HG03571 (cell line): ENCODE data around the gene FBXW7.
"Not testable (repeated sequence)": the region's sequence is repeated elsewhere in the genome, so short reads cannot be mapped to it uniquely, and the experiment has no call there.

ENCODE experiments used
- ATAC-seq: cut with Tn5 transposase; IDR thresholded peaks from one replicate; pipeline ENCODE4 v1.9.1; 2021; ENCODE audit not compliant: unreplicated experiment

The FBXW7 gene

DNA sequence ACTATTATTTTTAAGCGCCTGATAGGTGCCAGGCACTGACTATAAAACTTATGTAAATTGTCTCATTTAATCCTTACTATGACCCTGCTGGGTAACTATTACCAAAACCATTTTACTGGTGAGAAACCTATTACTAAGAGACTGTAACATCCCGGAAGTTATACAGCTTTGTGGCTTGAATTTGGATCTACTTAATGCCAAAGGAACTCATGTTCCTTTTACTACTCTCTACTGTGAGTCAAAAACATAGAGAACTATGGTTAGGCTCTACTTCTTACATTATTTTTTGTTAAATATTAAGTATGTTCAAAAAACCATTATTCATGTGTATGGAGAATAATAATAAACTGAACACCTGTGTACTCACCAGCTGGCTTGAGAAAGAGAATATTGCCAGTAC is 14.8 kb upstream of the FBXW7 start:
- ATAC-seq = peak; percentile 45

DNA sequence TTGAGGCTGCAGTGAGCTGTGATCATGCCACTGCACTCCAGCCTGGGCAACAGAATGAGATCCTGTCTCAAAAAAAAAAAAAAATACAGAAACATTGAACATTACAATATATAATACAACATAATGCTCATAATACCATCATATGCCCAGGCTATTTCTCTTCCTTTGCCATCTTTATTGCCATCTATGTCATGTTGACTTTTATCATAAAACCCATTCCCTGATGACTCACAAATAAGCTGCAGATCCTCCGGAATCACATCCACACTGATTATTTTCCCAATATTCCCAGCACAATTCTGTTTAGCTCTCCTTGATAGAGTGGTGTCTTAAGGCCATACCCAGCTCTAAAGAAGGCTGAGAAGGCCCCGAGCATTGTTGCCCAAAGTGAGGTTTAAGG is 9.2 kb upstream of the FBXW7 start:
- no peak for ATAC-seq

DNA sequence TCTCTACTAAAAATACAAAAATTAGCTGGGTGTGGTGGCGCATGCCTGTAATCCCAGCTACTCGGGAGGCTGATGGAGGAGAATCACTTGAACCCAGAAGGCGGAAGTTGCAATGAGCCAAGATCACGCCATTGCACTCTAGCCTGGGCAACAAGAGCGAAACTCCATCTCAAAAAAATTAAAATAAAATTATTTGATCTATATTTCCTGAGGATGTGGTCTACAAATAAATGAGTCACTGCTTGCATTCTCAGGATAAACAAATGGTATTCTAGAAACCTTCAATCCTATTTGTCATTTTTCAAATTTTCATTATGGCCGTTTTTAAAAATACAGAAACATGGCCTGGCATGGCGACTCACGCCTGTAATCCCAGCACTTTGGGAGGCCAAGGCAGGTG is 8.6 kb upstream of the FBXW7 start:
- not testable (repeated sequence) for ATAC-seq

DNA sequence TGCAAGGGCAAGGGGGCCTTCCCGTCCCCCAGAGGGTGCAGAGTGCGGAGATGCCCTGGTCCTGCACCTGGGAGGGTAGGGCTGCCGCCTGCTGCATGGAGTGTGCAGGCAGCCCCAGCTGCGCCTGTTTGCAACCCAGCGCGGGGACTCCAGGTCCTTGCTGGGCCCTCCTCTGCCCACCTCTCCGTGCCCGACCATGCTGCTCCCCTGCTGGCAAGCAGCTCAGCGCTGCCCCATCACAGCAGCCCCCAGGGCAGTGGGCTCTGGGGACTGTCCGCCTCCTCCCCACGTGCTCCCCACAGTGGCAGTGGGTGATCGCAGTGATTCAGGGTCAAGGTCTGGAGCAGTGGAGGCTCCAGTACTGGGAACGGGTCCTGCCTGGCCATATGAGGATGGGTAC is 5.0 kb upstream of the FBXW7 start:
- ATAC-seq = no peak

DNA sequence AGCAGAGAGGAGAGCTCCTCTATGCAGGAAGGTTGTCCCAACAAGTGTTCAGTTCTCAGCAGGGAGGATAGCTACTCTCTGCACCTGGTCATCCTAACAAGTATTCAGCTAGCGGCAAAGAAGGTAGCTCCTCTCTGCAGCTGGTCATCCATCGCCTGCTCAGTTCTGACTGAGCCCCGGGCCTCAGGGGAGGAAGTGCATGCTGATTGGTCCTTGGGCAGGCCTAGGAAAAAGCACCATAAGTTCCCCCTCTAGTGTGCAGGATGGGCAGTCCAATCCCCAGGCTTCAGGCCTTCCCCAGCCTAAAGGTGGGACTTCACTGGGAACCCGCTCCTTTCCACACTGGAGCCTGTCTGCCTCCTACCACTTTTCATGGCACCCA is 4.4 kb upstream of the FBXW7 start:
- no peak for ATAC-seq

DNA sequence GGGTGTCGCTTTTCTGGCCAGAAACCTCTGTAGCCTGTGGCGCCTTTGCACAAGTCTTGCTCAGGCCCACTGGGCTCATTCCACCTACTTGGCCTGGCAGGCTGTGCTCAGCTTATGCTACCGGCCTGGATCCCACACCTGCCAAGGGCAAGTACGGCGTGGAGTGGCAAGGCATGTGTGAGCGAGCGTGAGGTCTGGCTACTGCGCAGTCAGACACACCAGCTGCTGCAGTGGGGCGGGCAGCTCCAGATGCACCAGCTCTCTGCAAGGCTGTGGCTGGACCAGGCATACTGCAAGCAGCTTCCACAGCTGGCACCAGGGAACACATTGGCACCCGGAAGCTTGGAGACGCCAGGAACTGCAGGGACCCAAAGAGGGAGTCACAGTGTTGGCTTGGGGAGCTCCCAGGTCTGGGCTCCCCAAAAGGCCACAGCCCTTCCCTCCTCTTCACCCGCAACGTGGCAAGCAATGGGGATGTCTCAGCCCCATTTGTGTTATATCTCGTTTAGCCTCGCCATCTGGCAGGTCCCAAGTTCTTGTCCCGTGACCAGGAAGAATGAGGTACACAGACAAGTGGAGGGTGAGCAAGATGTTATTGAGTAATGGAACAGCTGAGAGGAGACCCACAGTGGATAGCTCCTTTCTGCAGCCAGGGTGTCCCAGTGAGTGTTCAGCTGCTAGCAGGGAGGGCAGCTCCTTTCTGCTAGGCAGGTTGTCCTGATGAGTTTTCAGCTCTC is 3.8 kb upstream of the FBXW7 start:
- no peak for ATAC-seq

DNA sequence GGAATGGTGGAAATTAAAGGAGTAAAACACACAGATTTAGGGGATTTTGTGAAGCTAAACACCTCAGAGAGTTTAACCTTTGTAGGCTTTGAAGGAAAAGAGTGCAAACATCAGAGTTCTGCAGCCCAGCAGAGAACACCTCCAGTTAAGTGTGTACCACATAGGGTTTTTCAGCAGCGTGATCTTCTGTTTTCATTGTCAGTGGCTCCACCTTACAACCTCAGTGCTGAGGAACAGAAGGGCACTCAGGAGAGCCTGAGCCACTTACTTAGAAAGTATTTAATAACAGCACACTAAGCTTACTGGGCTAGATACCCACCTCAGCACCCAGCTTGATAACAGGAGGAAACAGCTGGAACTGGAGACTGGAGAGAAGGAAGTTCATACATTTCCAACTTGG is 2.0 kb upstream of the FBXW7 start:
- ATAC-seq = no peak

DNA sequence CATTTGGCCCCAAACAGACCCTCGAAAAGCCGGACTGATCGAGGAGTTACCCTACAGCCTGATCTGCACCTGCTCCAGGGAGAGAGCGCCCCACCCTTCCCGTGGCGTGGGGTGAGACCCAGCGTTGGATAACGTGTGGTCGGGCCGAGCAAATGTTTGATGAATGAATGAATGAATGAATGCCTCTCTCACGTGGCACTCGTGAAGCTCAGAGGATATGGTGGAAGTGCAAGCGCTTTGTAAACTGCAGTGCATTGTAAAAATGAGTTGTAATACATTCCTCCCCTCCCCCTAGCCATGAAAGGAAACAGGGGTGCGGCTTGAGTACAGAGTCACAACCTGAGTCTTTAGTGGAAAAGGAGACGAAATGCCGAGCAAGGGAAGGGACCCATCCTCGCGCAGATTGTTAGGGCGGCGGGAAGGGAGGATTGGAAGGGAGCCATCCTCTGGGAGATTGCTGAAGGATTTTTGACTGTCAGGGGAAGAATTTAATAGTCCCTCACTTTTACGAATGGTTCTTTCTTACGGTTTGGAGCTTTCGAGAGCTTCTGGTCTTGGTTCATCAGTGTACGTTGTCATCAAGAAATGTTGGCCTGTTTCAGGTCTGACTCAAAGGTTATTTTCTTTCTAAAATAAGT is 772 bp upstream of the FBXW7 start:
- ATAC-seq = peak; percentile 28

DNA sequence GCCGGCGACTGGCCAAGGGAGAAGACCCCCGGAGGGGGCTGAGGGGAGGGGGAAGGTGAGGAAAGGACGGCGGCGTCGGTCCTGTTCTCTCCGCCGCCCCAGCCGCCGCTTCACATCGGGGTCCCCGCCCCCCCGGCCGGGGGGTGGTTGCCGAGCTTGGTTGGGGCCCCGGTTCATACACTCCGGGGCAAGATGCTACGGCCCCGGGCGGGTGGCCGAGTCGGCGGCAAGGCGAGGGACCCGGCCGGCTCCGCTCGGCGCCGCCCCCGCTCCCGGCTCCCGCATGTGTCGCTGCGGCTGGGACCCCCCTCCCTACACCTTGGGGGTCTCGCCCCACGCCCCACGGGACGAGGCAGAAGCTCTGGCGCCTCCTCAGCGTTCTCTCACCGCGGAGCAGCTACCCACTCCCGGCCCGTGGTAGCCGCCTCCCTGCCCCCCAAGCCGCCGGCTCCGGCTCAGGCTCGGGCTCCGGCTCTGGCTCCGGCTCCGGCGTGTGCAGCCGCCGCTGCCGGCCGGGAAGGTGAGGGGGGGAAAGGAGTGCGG is 461 bp downstream of the FBXW7 start:
- ATAC-seq = peak; percentile 3

DNA sequence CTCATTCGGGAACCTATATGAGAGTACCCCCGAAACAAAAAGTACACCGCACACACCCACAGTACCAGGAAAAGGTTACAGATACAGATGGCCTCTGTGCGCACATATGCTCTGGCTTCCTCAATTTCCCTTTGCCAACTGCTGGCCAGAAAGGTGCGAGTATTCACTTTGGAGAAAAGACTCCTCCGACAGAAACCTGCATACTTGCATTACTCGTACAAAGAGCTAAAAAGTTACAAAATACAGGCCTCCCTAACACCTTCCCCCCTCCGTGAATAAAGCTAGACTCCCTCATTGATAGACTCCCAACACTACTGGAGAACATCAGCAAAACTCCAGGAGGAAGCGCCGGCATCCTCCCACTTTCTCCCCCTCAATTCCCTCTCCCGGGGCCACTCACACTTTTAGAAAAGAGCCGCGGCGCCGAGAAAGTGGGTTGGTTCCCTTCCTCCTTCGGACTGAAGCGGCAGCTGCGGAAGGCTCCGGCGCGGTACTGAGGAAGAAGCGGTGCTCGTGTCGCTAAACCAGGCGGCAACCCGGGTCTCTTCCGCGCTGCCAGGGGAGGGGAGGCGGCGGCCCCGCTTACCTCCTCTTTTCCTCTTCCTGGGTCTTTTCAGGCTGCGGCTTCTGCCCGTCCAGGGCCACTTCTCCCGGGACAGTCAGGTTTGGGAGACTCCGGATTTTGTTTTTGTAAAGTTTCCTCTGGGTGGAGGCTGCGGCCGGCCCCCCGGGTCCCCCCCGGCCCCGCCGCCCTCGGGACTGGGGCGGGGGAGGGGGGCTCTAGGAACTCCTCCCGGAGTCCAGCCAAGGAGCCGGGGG is 1.1 kb downstream of the FBXW7 start:
- ATAC-seq = no peak

DNA sequence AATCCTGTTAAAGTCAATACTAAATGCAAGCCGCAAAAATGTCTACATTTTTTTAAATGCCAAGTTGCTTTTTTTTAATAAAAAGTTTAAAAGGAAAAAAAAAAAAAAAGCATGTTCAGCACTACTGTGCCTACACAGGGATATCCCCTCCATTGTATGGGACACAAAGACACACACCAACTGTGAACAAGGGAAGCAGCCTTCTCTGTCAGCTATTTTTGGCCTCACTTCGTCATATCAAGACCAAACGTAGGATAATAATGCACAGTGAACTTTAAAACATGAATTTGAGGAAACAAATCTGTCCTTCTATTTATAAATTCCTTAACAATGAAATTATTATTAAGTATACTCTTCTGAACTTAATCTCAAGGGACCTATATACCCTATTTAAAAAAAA is 4.4 kb downstream of the FBXW7 start:
- ATAC-seq = no peak

DNA sequence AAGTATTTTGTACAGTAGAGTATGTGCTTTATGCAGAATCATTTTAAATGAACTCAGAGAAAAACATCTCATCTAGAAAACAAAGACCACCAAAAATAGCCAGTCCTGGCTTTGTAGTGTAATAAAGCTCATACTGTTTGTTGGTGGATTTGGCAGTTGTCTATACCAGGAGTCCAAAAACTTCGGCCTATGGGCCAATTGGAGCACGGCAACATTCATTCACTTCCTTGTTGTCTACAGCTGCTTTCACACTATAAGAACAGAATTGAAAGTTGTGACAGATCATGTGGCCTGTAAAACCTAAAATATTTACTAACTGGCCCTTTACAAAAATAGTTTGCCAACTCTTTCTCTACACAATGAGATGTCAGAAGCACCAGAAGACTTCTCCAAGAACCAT is 5.3 kb downstream of the FBXW7 start:
- no peak for ATAC-seq

DNA sequence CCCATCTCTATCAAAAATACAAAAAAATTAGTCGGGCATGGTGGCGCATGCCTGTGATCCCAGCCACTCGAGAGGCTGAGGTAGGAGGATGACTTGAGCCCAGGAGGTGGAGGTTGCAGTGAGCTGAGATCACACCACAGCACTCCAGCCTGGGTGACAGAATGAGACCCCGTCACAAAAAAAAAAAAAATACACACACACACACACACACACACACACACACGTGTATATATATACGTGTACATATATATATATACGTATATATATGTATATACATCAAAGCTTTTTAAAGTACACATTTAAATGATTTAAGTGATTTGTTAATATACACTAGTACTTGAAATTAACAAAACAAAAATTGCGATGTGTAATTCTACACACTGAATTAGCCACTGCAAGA is 6.0 kb downstream of the FBXW7 start:
- no peak for ATAC-seq

DNA sequence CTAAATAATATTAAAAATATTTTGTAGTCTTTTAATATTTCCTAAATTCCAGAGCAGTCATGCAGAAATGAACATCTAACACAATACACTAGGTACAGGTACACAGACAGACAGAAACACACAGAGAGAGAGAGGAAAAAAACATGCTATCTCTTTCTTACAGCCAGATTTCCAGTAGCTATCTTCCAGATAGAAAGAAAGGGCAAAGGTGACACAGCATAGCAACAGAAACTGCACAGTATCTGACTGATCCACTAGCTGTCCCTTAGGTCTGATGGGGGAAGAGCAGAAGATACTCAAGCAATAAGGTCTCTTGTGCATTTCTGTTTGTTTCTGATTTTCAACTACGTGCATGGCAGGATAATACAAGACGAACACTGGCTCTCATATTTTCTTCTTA is 7.8 kb downstream of the FBXW7 start:
- no peak for ATAC-seq

DNA sequence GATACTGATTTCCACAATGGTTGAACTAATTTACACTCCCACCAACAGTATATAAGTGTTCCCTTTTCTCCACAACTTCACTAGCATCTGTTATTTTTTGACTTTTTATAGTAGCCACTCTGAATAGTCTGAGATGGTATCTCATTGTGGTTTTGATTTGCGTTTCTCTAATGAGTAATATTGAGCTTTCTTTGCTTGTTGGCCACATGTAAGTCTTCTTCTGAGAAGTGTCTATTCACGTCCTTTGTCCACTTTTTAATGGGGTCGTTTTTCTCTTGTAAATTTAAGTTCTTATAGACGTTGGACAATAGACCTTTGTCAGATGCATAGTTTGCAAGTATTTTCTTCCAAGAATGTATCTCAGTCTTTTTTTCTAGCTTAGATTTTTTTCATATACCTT is 10.0 kb downstream of the FBXW7 start:
- no peak for ATAC-seq

DNA sequence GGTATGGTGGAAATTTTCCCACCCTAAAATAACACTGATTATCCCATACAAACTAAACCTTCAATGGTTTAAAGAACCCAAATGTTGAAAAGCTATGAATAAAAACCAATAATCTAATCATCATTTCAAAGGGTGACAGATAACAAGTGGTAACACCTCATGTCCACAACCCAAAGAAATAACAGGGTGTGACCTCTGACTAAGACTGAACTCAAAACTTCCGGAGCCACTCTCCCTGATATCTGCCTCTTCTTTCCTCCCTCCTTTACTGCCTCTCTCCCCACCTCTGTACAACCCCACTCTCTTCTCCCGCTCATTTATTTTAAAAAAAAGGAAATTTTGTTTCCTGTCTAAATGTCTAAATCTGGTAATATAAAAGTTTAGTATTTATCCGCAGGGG is 11.5 kb downstream of the FBXW7 start:
- no peak for ATAC-seq

DNA sequence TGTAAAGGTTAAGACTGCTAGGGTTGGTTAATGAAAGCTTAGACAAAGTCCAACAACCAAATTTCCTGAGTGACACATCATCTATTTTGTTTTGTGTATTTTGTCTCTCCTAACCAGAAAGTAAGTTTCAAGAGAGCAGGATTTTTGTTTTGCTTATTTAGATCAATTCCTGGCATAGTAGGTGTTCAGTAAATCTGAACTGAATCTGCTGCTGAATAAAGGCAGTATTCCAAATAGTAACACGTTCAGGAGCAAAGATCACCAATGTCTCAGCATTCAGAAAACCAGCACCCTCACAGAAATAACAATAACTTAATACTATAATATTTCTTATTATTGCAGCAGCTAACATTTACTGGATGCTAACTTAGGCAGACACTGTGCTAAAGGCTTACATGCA is 12.2 kb downstream of the FBXW7 start:
- ATAC-seq = no peak

DNA sequence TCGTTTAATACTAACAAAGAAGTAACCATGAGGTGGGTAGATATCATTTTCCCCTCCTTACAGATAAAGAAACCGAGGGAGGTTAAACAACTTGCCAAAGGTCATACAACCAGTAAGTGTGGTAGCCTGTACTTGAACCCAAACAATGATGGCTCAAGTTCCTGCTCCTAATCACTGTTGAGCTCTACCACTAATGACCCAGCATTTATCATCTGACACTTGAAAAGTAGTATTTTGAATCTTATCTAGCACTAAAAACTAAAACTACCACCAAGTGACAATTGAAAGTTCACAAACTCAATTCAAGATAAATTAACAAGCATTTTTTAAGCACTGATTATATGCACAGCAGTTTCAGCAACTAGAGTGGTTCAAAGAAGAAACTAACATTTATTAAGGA is 13.1 kb downstream of the FBXW7 start:
- no peak for ATAC-seq

DNA sequence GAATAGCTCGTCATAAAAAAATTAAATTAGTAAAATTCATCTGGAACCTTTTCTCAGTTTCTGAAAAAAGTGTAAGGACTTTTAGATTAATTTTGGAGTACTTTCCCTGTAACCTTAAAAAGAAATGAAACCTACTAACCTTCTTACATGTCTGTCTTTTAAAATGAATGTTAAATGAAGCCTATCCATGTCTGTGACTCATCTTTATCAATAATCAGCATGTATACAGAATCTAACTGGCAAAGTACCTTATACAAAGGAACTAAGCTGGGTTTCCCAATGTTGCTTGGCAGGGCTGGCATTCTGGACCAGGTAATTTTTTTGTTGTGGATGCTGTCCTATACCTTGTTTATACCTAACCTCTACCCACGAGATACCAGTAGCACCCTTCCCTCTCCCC is 13.6 kb downstream of the FBXW7 start:
- ATAC-seq = no peak

DNA sequence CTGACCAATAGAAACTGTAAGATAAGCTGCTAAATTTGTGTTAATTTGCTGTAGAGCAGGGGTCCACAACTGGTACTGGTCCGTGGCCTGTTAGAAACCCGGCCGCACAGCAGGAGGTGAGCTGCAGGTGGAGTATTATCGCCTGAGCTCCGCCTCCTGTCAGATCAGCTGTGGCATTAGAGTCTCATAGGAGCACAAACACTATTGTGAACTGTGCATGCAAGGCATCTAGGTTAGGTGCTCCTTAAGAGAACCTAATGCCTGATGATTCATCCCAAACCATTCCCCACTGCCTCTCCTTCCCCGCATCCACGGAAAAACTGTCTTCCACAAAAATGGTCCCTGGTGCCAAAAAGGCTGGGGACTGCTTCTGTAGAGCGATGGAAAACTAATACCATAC is 19.7 kb downstream of the FBXW7 start:
- no peak for ATAC-seq

DNA sequence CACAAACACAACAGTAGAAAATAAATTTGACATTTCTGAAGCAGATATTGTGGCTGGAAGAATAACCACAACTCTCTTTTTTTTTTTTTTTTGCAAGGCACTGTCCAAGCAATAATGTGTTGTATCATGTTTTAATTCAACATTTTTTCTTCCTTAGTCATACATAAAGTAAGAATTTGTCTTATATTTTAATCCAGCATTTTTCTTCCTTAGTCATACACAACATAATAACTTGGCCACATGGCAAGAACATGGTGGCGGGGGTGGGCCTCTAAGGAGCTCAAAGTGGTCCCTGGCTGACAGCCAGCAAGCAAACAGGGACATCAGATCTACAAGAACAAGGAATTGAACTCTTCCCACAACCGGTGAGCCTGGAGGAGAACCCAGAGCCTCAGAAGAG is 20.2 kb downstream of the FBXW7 start:
- no peak for ATAC-seq

DNA sequence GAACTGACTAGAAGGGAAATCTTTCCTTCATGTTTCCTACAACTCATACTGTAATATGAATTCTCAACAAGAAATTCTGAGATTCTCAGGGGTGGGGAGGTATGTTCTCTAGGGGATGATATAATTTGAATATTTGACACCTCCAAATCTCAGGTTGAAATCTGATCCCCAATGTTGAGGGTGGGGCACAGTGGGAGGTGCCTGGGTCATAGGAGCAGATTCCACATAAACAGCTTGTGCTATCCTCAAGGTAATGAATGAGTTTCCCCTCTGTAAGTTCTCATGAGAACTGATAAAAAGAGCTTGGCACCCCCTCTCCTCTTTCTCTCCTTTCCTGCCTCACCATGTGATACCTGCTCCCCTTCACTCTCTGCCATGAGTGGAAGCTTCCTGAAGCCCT is 21.5 kb downstream of the FBXW7 start:
- no peak for ATAC-seq
